Measurements from ENCODE around the gene NCOR2. TPM values are rescaled to one million over a fixed set of nuclear protein-coding genes. Genes with fewer than 3 reads are reported as not detected.

NCOR2 gene
- total RNA-seq, 1 donor from 2014 or later: 132 TPM

DNA sequence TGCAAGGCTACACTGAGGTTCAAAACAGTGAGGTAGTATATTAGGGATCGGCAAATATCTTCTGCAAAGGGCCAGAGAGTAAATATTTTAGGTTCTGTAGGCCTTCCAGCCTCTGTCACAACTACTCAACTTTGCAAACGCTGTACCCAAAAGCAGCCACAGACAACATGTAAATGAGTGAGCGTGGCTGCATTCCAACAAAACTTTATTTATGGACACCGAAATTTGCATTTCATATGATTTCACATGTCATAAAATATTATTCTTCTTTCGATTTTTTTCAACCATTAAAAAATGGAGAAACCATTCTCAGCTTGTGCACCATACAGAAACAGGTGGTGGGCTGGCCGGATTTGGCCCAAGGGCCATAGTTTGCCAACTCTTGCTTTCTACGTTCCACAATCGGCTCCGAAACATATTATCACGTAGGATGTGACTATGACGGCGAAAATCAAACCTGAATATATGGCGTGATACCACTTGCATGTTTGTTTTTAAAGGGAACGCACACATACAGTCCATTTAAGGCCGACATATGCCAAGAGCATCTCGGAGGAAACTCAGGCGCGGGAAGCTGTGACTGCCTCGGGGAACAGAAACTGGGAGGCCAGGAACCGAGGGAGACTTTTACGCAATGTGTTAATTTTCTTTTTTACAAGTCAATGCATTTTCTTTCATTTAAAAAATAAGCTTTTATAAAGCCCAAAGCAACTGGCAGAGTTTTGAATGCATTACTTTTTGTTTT is 7.1 kb downstream of the NCOR2 start:
- Mint-ChIP-seq H3K4me1 (ENCODE audit: unreplicated experiment) (peaks cover 7% of the 10 kb centered on the region), H3K9me3 (ENCODE audit: unreplicated experiment) (no peaks in the 10 kb centered on the region), H3K36me3 (ENCODE audit: low read depth, unreplicated experiment) (peaks cover 4% of the 10 kb centered on the region), H3K4me3 (ENCODE audit: unreplicated experiment) (no peak overlapping the region), H3K27ac (ENCODE audit: unreplicated experiment) (no peak overlapping the region), H3K27me3 (ENCODE audit: unreplicated experiment) (peaks cover 4% of the 10 kb centered on the region)
- DNase-seq (ENCODE audit: low spot score): no peak
- TF ChIP-seq, protein P1, sequence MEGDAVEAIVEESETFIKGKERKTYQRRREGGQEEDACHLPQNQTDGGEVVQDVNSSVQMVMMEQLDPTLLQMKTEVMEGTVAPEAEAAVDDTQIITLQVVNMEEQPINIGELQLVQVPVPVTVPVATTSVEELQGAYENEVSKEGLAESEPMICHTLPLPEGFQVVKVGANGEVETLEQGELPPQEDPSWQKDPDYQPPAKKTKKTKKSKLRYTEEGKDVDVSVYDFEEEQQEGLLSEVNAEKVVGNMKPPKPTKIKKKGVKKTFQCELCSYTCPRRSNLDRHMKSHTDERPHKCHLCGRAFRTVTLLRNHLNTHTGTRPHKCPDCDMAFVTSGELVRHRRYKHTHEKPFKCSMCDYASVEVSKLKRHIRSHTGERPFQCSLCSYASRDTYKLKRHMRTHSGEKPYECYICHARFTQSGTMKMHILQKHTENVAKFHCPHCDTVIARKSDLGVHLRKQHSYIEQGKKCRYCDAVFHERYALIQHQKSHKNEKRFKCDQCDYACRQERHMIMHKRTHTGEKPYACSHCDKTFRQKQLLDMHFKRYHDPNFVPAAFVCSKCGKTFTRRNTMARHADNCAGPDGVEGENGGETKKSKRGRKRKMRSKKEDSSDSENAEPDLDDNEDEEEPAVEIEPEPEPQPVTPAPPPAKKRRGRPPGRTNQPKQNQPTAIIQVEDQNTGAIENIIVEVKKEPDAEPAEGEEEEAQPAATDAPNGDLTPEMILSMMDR (IDR thresholded peaks at IDR 0.05; ENCODE audit: unreplicated experiment): no peak

DNA sequence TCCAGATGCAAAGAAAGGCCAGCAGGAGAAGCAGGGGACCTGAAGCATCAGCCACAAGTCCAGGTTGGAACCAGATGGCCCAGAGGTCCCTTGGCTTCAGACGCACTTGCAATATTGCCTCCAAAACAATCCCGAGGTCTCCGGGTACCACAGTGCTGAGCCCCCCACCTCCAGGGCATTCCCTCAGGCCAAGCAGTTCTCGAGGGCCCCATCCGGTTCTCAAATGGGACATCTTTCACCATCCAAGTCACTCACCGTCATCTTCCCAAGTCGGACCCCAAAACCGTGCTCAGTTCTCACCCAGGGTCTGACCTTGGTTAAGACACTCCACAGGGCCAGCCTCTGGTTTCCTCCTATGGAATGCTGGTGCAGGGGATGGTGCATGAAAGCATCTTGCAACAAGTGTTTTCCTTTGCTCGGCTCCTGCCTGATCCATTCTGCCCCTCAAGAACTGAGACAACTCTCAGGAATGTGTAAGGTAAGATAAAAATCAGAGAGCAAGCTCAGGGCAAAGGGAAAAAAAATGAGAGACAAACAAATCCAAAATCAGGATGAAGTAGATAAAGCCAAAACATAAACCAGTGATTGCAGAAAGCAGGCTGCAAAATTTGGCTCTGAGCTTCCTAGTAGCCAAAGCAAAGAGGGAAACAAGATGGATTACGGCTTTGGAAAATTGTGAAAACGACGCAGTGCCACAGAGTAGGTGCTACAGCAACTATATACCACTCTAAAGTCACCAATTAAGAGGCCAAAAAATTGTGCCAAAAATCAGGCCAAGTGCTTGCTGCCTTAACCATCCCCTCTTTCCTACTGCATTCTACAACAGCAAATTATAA is 8.0 kb downstream of the NCOR2 start:
- Mint-ChIP-seq H3K4me3 (ENCODE audit: unreplicated experiment) (no peak overlapping the region), H3K36me3 (ENCODE audit: low read depth, unreplicated experiment) (peaks cover 4% of the 10 kb centered on the region), H3K4me1 (ENCODE audit: unreplicated experiment) (peaks cover 7% of the 10 kb centered on the region), H3K27me3 (ENCODE audit: unreplicated experiment) (peaks cover 4% of the 10 kb centered on the region), H3K9me3 (ENCODE audit: unreplicated experiment) (no peaks in the 10 kb centered on the region), H3K27ac (ENCODE audit: unreplicated experiment) (no peak overlapping the region)
- DNase-seq (ENCODE audit: low spot score): no peak
- TF ChIP-seq, protein P1 (IDR thresholded peaks at IDR 0.05; ENCODE audit: unreplicated experiment): no peak

DNA sequence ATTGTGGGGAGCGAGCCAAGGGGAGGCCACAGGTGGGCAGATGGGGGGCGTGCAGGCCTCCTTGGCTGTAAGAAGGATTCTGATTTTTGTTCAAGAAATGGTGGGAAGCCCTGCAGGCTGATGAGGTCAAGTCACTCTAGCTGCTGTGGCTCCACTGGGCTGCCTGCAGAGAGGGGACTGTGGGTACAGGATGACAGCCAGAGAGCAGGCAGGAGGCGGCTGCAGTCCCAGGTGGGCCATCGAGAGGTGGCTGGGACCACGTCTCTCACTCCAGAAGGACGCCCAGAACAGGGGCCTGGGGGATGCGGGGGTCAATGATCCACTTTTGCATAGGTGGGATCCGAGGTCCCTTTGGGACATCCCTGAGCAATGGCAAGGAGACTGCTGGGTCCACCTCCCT is 9.1 kb downstream of the NCOR2 start:
- Mint-ChIP-seq H3K27ac (ENCODE audit: unreplicated experiment) (no peak overlapping the region), H3K36me3 (ENCODE audit: low read depth, unreplicated experiment) (peaks cover 4% of the 10 kb centered on the region), H3K9me3 (ENCODE audit: unreplicated experiment) (no peaks in the 10 kb centered on the region), H3K4me1 (ENCODE audit: unreplicated experiment) (peaks cover 7% of the 10 kb centered on the region), H3K27me3 (ENCODE audit: unreplicated experiment) (peaks cover 6% of the 10 kb centered on the region), H3K4me3 (ENCODE audit: unreplicated experiment) (no peak overlapping the region)
- DNase-seq (ENCODE audit: low spot score): no peak
- TF ChIP-seq, protein P1 (IDR thresholded peaks at IDR 0.05; ENCODE audit: unreplicated experiment): no peak

DNA sequence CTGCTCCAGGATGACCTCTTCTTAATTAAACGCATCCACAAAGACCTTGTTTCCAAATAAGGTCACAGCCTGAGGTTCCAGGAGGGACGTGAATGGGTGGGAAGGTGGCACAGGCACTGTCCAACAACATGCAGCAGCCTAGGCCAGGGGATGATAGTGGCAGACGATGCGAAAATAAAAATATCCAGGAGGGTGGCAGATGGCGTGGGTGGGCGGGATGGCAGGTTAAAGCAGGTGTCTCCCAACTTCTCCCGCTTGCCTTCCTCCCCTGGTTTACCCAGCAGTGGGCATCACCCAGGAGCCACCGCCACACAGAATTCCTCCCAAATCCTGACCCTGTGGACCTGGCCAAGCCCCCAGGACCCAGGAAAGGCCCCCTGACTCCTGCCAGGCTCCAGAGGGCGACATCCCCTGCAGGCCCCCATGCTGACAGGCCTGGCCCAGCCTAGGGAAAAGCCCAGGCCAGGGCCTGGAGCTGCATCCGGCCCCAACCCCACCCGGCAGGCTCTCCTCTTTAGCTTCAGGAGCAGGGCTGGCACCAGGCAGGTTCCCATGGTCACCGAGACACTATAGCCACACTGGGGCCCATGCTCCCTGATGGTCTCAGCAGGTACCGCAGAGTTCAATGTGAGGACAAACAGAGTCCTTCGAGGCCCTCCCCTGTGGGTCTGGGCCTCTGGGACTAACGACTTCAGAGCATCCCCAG is 9.7 kb downstream of the NCOR2 start:
- H3K27me3 Mint-ChIP-seq (ENCODE audit: unreplicated experiment): peaks cover 6% of the 10 kb centered on the region
- H3K9me3 Mint-ChIP-seq (ENCODE audit: unreplicated experiment): no peaks in the 10 kb centered on the region
- H3K27ac Mint-ChIP-seq (ENCODE audit: unreplicated experiment): no peak overlapping the region
- H3K4me3 Mint-ChIP-seq (ENCODE audit: unreplicated experiment): no peak overlapping the region
- peaks cover 7% of the 10 kb centered on the region for H3K4me1 Mint-ChIP-seq (ENCODE audit: unreplicated experiment)
- peaks cover 4% of the 10 kb centered on the region for H3K36me3 Mint-ChIP-seq (ENCODE audit: low read depth, unreplicated experiment)
- TF ChIP-seq, protein P1 (IDR thresholded peaks at IDR 0.05; ENCODE audit: unreplicated experiment): no peak
- no peak for DNase-seq (ENCODE audit: low spot score)

Data from endothelial cell (in vitro differentiated cells).